ENCODE data around the gene RBM47.
"Not testable (repeated sequence)": the region's sequence is repeated elsewhere in the genome, so short reads cannot be mapped to it uniquely, and the experiment has no call there.

RBM47 gene

GRCh38 chr4:40441430-40441829, 188.2 kb downstream of the RBM47 start:
- no peak for DNase-seq (ENCODE audit: low read depth)

- no peak for DNase-seq (ENCODE audit: low read depth)
These were observed 190.1 kb downstream of the RBM47 start for GRCh38 chr4:40439519-40439918.

- DNase-seq (ENCODE audit: low read depth), result no peak
These were observed 191.2 kb downstream of the RBM47 start for GRCh38 chr4:40438384-40439026.

- no peak for DNase-seq (ENCODE audit: low read depth)
These were observed 191.8 kb downstream of the RBM47 start for GRCh38 chr4:40437741-40438383.

- DNase-seq (ENCODE audit: low read depth), result not testable (repeated sequence)
These were observed 194.4 kb downstream of the RBM47 start for GRCh38 chr4:40435306-40435705.

- no peak for DNase-seq (ENCODE audit: low read depth)
These were observed 195.5 kb downstream of the RBM47 start for GRCh38 chr4:40434126-40434687.

- DNase-seq (ENCODE audit: low read depth), result no peak
These were observed 197.2 kb downstream of the RBM47 start for GRCh38 chr4:40432504-40432903.

GRCh38 chr4:40427871-40428270, 201.8 kb downstream of the RBM47 start:
- DNase-seq (ENCODE audit: low read depth), result not testable (repeated sequence)

- DNase-seq (ENCODE audit: low read depth), result no peak
These were observed 202.5 kb downstream of the RBM47 start for GRCh38 chr4:40427128-40427527.

- DNase-seq (ENCODE audit: low read depth), result no peak
These were observed 203.7 kb downstream of the RBM47 start for GRCh38 chr4:40425799-40426574.

GRCh38 chr4:40423735-40424134, 205.9 kb downstream of the RBM47 start:
- DNase-seq (ENCODE audit: low read depth), result peak; percentile 77

GRCh38 chr4:40421839-40422708, 207.6 kb downstream of the RBM47 start:
- no peak for DNase-seq (ENCODE audit: low read depth)

- no peak for DNase-seq (ENCODE audit: low read depth)
These were observed 210.3 kb downstream of the RBM47 start for GRCh38 chr4:40419231-40419912.

GRCh38 chr4:40418430-40419230, 211.0 kb downstream of the RBM47 start:
- DNase-seq (ENCODE audit: low read depth), result no peak

- no peak for DNase-seq (ENCODE audit: low read depth)
These were observed 211.7 kb downstream of the RBM47 start for GRCh38 chr4:40417941-40418340.

GRCh38 chr4:40414673-40415072, 215.0 kb downstream of the RBM47 start:
- DNase-seq (ENCODE audit: low read depth), result no peak

- no peak for DNase-seq (ENCODE audit: low read depth)
These were observed 216.5 kb downstream of the RBM47 start for GRCh38 chr4:40412866-40413795.

- no peak for DNase-seq (ENCODE audit: low read depth)
These were observed 217.3 kb downstream of the RBM47 start for GRCh38 chr4:40412388-40412787.

- peak; percentile 76 for DNase-seq (ENCODE audit: low read depth)
These were observed 219.8 kb downstream of the RBM47 start for GRCh38 chr4:40409835-40410234.

Data from amniotic epithelial cell (primary cell).